SU-DHL-6 (cell line): ENCODE data around the gene CLMP.
"Not testable (repeated sequence)": the region's sequence is repeated elsewhere in the genome, so short reads cannot be mapped to it uniquely, and the experiment has no call there.

Experiments
- H2AFZ ChIP-seq: fragments of 200-600 bp; sonication (generic); 2 replicates; pipeline ENCODE4 v1.6.1; 2014; ENCODE audit warnings: low read depth, mild to moderate bottlenecking, moderate library complexity, mixed read lengths, antibody characterized with exemption, low read length; ENCODE audit not compliant: severe bottlenecking
- H3F3A ChIP-seq: fragments of 200-600 bp; shearing (Covaris generic); 2 replicates; pipeline ENCODE4 v1.6.0; 2016; ENCODE audit warnings: antibody characterized with exemption, mild to moderate bottlenecking; ENCODE audit not compliant: insufficient read depth
- H3K27ac ChIP-seq: fragments of 200-600 bp; sonication (generic); 2 replicates; pipeline ENCODE4 v1.5.1; 2016; ENCODE audit warnings: low read depth, mild to moderate bottlenecking, low read length, moderate library complexity, mixed read lengths
- H3K27me3 ChIP-seq: fragments of 200-600 bp; sonication (generic), shearing (Covaris generic); 2 replicates; pipeline ENCODE4 v1.6.0; 2014; ENCODE audit warnings: mild to moderate bottlenecking, low read length
- H3K36me3 ChIP-seq: fragments of 200-600 bp; sonication (generic); 2 replicates; pipeline ENCODE4 v1.6.1; 2014; ENCODE audit warnings: mild to moderate bottlenecking, low read length, mixed read lengths
- H3K4me2 ChIP-seq: fragments of 300-600, 200-600 bp; shearing (Covaris generic), sonication (generic); 2 replicates; pipeline ENCODE4 v1.6.0; 2014; ENCODE audit warnings: low read length, low read depth, mild to moderate bottlenecking; ENCODE audit not compliant: poor library complexity, severe bottlenecking
- H3K4me3 ChIP-seq: fragments of 200-600 bp; sonication (generic); 2 replicates; pipeline ENCODE4 v1.5.1; 2014; ENCODE audit warnings: antibody characterized with exemption, low read length, mild to moderate bottlenecking, mixed read lengths; ENCODE audit not compliant: insufficient read depth, poor library complexity, severe bottlenecking
- H3K79me2 ChIP-seq: fragments of 200-600 bp; sonication (generic); 2 replicates; pipeline ENCODE4 v1.6.1; 2014; ENCODE audit warnings: mild to moderate bottlenecking, low read length, moderate library complexity; ENCODE audit not compliant: insufficient read depth
- H3K9ac ChIP-seq: fragments of 200-600 bp; sonication (generic); 2 replicates; pipeline ENCODE4 v1.7.0; 2014; ENCODE audit warnings: mild to moderate bottlenecking, low read length
- H3K9me2 ChIP-seq: fragments of 200-600 bp; sonication (generic); replicated peaks from 2 replicates; pipeline ENCODE4 v1.6.1; 2014; ENCODE audit warnings: low read length; ENCODE audit not compliant: insufficient read depth
- H3K9me3 ChIP-seq: fragments of 200-600 bp; sonication (generic); 2 replicates; pipeline ENCODE4 v1.6.1; 2014; ENCODE audit warnings: low read length, mixed read lengths; ENCODE audit not compliant: insufficient read depth
- H4K20me1 ChIP-seq: fragments of 200-600 bp; sonication (generic); 2 replicates; pipeline ENCODE4 v1.6.1; 2014; ENCODE audit warnings: low read depth, mild to moderate bottlenecking, antibody characterized with exemption, low read length, moderate library complexity, mixed read lengths
- CTCF ChIP-seq: fragments of 200-600 bp; sonication (generic); IDR thresholded peaks from one replicate; pipeline ENCODE4 v1.5.1; 2017; ENCODE audit warnings: antibody characterized with exemption, mild to moderate bottlenecking, low read length, moderate library complexity; ENCODE audit not compliant: insufficient read depth, poor library complexity, severe bottlenecking
- EZH2phosphoT487 ChIP-seq: fragments of 200-600 bp; sonication (generic), shearing (Covaris generic); conservative IDR thresholded peaks from 2 replicates; pipeline ENCODE4 v1.6.1; 2018; ENCODE audit warnings: mild to moderate bottlenecking, antibody characterized with exemption, low read length, moderate library complexity, mixed read lengths

CLMP gene

GRCh38 chr11:123137431-123138224 is 57.4 kb downstream of the CLMP start:
- no peak overlapping the region for H3K27ac ChIP-seq
- H3K4me2 ChIP-seq: no peak overlapping the region
- no peaks in the 10 kb centered on the region for H3F3A ChIP-seq
- no peak overlapping the region for H3K4me3 ChIP-seq
- no peaks in the 10 kb centered on the region for H3K27me3 ChIP-seq
- H3K9ac ChIP-seq: no peak overlapping the region
- no peaks in the 10 kb centered on the region for H3K9me2 ChIP-seq
- H4K20me1 ChIP-seq: no peaks in the 10 kb centered on the region
- H2AFZ ChIP-seq: no peak overlapping the region
- no peaks in the 10 kb centered on the region for H3K79me2 ChIP-seq
- no peaks in the 10 kb centered on the region for H3K36me3 ChIP-seq
- TF ChIP-seq EZH2phosphoT487: no peak
- TF ChIP-seq CTCF: no peak
- H3K9me3 ChIP-seq: no peaks in the 10 kb centered on the region

GRCh38 chr11:123135863-123136446 is 59.1 kb downstream of the CLMP start:
- H3K27ac ChIP-seq: no peak overlapping the region
- H3K4me3 ChIP-seq: no peak overlapping the region
- H3K4me2 ChIP-seq: no peak overlapping the region
- H3K9ac ChIP-seq: no peak overlapping the region
- H2AFZ ChIP-seq: no peak overlapping the region
- no peaks in the 10 kb centered on the region for H3K9me3 ChIP-seq
- no peaks in the 10 kb centered on the region for H3K9me2 ChIP-seq
- no peaks in the 10 kb centered on the region for H3K36me3 ChIP-seq
- TF ChIP-seq CTCF: no peak
- TF ChIP-seq EZH2phosphoT487: no peak
- no peaks in the 10 kb centered on the region for H3K79me2 ChIP-seq
- H3K27me3 ChIP-seq: no peaks in the 10 kb centered on the region
- no peaks in the 10 kb centered on the region for H4K20me1 ChIP-seq
- H3F3A ChIP-seq: no peaks in the 10 kb centered on the region

GRCh38 chr11:123132881-123133280 is 62.2 kb downstream of the CLMP start:
- no peaks in the 10 kb centered on the region for H3F3A ChIP-seq

GRCh38 chr11:123132034-123132766 is 62.8 kb downstream of the CLMP start:
- H3K4me2 ChIP-seq, H3K9me3 ChIP-seq: not testable (repeated sequence)

More at GRCh38 chr11:123132881-123133280, 62.2 kb downstream of the CLMP start:
- Histone ChIP-seq H4K20me1 (no peaks in the 10 kb centered on the region), H3K9ac (no peak overlapping the region), H3K9me3 (no peaks in the 10 kb centered on the region), H3K79me2 (no peaks in the 10 kb centered on the region), H3K36me3 (no peaks in the 10 kb centered on the region), H2AFZ (no peak overlapping the region), H3K4me3 (no peak overlapping the region), H3K27ac (no peak overlapping the region), H3K4me2 (no peak overlapping the region), H3K27me3 (0 out of 2 replicates have a peak, but pooled peaks cover 3% of the 10 kb centered on the region), H3K9me2 (no peaks in the 10 kb centered on the region)
- TF ChIP-seq CTCF (no peak), EZH2phosphoT487 (no peak)

More at GRCh38 chr11:123132034-123132766, 62.8 kb downstream of the CLMP start:
- H3K9ac ChIP-seq, H3K27me3 ChIP-seq, H3K9me2 ChIP-seq, H4K20me1 ChIP-seq, H3K27ac ChIP-seq, H2AFZ ChIP-seq, H3F3A ChIP-seq, H3K79me2 ChIP-seq, H3K36me3 ChIP-seq, H3K4me3 ChIP-seq: not testable (repeated sequence)
